Amniotic epithelial cell (primary cell): ENCODE results near the gene BPIFB3.

Experiments used
- DNase-seq: peaks from one replicate; pipeline ENCODE4 v3.0.0-alpha.2; 2010; ENCODE audit warnings: low read depth

The BPIFB3 gene

GRCh38 chr20:33015700-33016580 lies 37.8 kb upstream of the BPIFB3 start:
- no peak for DNase-seq

- DNase-seq, result no peak
These were observed 37.1 kb upstream of the BPIFB3 start for GRCh38 chr20:33016581-33017109.

GRCh38 chr20:33017542-33017941 lies 36.2 kb upstream of the BPIFB3 start:
- DNase-seq, result no peak

- DNase-seq, result no peak
These were observed 35.4 kb upstream of the BPIFB3 start for GRCh38 chr20:33018169-33018931.

- DNase-seq, result no peak
These were observed 34.0 kb upstream of the BPIFB3 start for GRCh38 chr20:33019465-33020277.

GRCh38 chr20:33020278-33021161 lies 33.2 kb upstream of the BPIFB3 start:
- DNase-seq, result no peak

- no peak for DNase-seq
These were observed 31.8 kb upstream of the BPIFB3 start for GRCh38 chr20:33021879-33022278.

- no peak for DNase-seq
These were observed 31.4 kb upstream of the BPIFB3 start for GRCh38 chr20:33022289-33022688.

GRCh38 chr20:33022694-33023438 lies 30.8 kb upstream of the BPIFB3 start:
- no peak for DNase-seq

- no peak for DNase-seq
These were observed 30.1 kb upstream of the BPIFB3 start for GRCh38 chr20:33023439-33024242.

- no peak for DNase-seq
These were observed 29.5 kb upstream of the BPIFB3 start for GRCh38 chr20:33024243-33024560.

- no peak for DNase-seq
These were observed 28.9 kb upstream of the BPIFB3 start for GRCh38 chr20:33024609-33025317.

GRCh38 chr20:33025318-33025876 lies 28.3 kb upstream of the BPIFB3 start:
- no peak for DNase-seq

- no peak for DNase-seq
These were observed 27.5 kb upstream of the BPIFB3 start for GRCh38 chr20:33026072-33026778.

GRCh38 chr20:33026779-33027759 lies 26.6 kb upstream of the BPIFB3 start:
- no peak for DNase-seq
